Coronary artery (tissue), 2 donors: ENCODE results near the gene BRD9.
"Not testable (repeated sequence)": the region's sequence is repeated elsewhere in the genome, so short reads cannot be mapped to it uniquely, and the experiment has no call there.

Experiments used
- DNase-seq: peaks from one replicate; pipeline ENCODE4 v3.0.0-alpha.2; 2017; ENCODE audit warnings: low spot score
- H3K27ac ChIP-seq, 2 donors: fragments of 200-600 bp; sonication (generic); one replicate each; pipeline ENCODE4 v1.5.1; 2016 to 2019
- H3K4me3 ChIP-seq: fragments of 200-600 bp; sonication (generic); 2 replicates; pipeline ENCODE4 v1.5.1; 2016; ENCODE audit warnings: mild to moderate bottlenecking, moderate library complexity
- TF ChIP-seq, protein P1 (sequence below): fragments of 200-600 bp; sonication (generic); IDR thresholded peaks from one replicate; pipeline ENCODE4 v1.5.1; 2019; ENCODE audit warnings: antibody characterized with exemption

BRD9 gene

GRCh38 chr5:881551-881935 is 11.1 kb downstream of the BRD9 start:
- no peak overlapping the region for H3K4me3 ChIP-seq
- TF ChIP-seq, protein P1, sequence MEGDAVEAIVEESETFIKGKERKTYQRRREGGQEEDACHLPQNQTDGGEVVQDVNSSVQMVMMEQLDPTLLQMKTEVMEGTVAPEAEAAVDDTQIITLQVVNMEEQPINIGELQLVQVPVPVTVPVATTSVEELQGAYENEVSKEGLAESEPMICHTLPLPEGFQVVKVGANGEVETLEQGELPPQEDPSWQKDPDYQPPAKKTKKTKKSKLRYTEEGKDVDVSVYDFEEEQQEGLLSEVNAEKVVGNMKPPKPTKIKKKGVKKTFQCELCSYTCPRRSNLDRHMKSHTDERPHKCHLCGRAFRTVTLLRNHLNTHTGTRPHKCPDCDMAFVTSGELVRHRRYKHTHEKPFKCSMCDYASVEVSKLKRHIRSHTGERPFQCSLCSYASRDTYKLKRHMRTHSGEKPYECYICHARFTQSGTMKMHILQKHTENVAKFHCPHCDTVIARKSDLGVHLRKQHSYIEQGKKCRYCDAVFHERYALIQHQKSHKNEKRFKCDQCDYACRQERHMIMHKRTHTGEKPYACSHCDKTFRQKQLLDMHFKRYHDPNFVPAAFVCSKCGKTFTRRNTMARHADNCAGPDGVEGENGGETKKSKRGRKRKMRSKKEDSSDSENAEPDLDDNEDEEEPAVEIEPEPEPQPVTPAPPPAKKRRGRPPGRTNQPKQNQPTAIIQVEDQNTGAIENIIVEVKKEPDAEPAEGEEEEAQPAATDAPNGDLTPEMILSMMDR = no peak
- no peak for DNase-seq
- no peak overlapping the region for H3K27ac ChIP-seq

GRCh38 chr5:880816-881550 is 11.6 kb downstream of the BRD9 start:
- TF ChIP-seq, protein P1 = no peak
- H3K4me3 ChIP-seq = no peak overlapping the region
- no peak for DNase-seq
- no peak overlapping the region for H3K27ac ChIP-seq

- DNase-seq, H3K27ac ChIP-seq, H3K4me3 ChIP-seq: not testable (repeated sequence)
These were observed 13.9 kb downstream of the BRD9 start for GRCh38 chr5:878677-879076.

DNA sequence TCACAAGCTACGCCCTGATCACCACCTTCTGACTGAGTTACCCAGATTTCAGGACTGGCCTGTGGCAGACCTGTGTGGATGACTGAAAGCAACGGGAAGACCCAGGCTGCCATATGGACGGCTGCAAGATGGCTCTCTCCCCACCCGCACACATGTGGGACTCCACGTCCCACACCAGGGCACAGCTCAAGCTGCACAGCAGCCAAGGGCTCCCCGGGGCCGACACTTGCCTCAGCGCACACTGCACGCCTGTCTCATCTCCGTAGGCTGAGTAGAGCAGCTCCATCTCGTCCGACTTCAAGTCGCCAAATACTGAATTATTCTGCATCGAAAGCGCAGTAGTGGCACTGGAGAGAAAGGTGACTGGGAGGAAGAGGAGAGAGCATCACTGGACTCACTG is 14.5 kb downstream of the BRD9 start:
- Histone ChIP-seq H3K27ac (no peak overlapping the region), H3K4me3 (no peak overlapping the region)
- no peak for DNase-seq
- TF ChIP-seq, protein P1 = no peak

- TF ChIP-seq, protein P1 = no peak
- Histone ChIP-seq H3K4me3 (no peak overlapping the region), H3K27ac (no peak overlapping the region)
- no peak for DNase-seq
These were observed 15.9 kb downstream of the BRD9 start for GRCh38 chr5:876398-877365.

- TF ChIP-seq, protein P1 = no peak
- DNase-seq = no peak
- H3K4me3 ChIP-seq = no peak overlapping the region
- no peak overlapping the region for H3K27ac ChIP-seq
These were observed 16.7 kb downstream of the BRD9 start for GRCh38 chr5:875931-876330.

DNA sequence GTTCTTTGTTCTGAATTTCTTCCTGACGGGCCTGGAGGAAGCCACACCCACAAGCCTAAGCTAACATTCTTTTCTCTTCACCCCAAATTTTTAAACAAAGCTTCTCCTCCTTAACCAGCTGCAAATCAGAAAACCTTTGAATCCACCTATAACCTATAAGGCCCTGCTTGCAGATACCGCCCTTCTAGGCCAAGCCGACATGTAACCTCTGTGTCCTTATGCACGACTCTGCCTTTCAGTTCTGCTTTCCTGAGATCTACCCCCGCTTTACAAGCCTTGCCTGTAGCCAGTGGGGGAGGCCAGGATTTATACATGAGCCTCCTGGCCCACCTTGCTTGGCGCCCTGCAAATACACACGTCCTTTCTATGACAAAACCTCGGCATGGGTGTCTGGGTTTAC is 19.3 kb downstream of the BRD9 start:
- no peak for DNase-seq
- TF ChIP-seq, protein P1 = no peak

More for the DNA sequence above, 19.3 kb downstream of the BRD9 start:
- Histone ChIP-seq H3K27ac (no peak overlapping the region), H3K4me3 (no peak overlapping the region)
